Right lung (tissue), 5 donors: ENCODE measurements around the gene MYO19. TPM values are rescaled to one million over a fixed set of nuclear protein-coding genes. Genes with fewer than 3 reads are reported as not detected.
"Not testable (repeated sequence)": the region's sequence is repeated elsewhere in the genome, so short reads cannot be mapped to it uniquely, and the experiment has no call there.

ENCODE experiments used
- DNase-seq, 2 donors: peaks; one replicate each; pipeline ENCODE4 v3.0.0-alpha.2; 2013
- polyA plus RNA-seq, 5 donors: library from polyadenylated mRNA; unstranded; fragments of 120-200 nt; gene quantifications; one replicate each; pipeline versions ENCODE4 v1.2.1 to v1.2.3, GENCODE V29; 2013; ENCODE audit warnings: inconsistent platforms in 1 of 5, low replicate concordance in 1 of 5; ENCODE audit not compliant: insufficient read length in 5 of 5, insufficient read depth in 1 of 5

Gene MYO19
- polyA plus RNA-seq, 5 donors = 43.3 to 58.5 (median 50.1) TPM

- DNase-seq = no peak
These were observed 65.6 kb downstream of the MYO19 start for GRCh38 chr17:36468903-36469635.

DNA sequence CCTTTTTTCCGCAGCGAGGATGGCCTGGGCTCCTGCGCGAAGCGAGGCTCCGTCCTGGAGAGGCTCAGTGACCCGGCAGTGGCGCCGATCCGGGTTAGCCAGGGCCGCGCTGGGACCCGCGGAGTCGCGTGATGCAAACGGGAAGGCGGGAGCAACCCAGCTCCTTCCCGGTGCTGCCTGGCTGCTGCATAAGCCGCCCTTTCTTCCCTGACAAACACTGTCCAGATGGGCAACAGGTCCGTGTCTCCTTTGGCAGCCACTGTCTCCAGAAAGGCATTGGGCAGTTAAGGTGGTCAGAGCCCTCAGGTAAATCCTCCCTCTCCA, 69.9 kb downstream of the MYO19 start:
- no peak for DNase-seq

- peak; percentile 67 to 73 for DNase-seq
These were observed 70.5 kb downstream of the MYO19 start for GRCh38 chr17:36463916-36464764.

DNA sequence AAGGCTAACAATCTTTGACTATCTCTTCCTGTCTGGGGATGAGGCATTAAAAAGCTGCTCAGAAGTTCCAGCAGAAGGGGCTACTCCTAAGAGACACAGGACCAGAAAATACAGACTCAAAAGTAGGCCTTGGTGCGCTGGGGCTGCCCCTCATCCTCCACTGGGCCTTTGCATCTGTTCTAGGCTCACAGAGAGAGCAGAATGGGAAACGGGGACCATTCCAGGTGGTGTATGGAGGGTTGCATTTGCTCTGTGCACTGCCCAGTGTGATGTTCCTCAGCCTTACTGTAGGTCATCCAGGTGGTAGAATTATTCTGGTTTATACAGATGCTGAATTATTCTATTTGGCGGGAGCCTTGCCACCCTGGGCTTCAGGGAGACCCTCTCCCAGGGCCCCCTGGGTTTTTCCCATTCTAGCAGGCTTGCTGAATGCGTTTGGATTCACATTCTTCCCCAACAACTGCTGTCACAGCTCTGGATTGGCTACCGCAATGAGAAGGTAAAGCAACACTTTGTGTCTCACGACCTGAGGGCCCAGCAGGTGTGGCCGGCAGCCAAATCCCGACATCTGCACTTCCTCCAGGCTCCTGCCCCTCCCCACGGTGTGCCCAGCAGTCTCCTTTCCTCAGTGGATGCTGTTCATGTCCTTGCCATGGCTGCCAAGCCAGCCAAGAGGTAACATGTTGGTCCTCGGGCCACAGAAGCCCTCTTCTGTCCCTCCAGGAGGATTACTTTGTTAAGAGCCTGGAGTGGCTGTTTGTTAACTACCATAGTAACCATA, 73.1 kb downstream of the MYO19 start:
- no peak for DNase-seq

- DNase-seq = no peak
These were observed 74.3 kb downstream of the MYO19 start for GRCh38 chr17:36460265-36460937.

DNA sequence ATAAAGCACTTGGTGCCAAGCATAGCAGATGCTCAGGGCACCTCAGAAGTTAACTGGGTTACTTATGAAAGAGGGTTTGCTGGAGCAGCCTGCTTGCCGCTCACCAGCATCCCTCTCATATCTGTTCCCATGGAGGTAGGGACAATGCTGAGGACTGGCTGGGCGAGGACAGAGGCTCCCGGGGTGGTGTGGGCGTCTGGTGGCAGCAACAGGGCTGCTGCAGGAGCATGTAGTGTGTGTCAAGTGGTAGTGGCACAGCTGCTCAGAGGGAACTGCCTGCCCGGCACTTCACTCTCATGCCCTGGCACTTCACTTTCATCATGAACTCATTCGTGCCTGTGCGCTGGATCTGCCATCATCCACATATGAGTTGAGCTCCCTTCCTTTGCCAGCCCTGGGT, 75.1 kb downstream of the MYO19 start:
- DNase-seq = no peak

- no peak for DNase-seq
These were observed 75.6 kb downstream of the MYO19 start for GRCh38 chr17:36459045-36459444.

DNA sequence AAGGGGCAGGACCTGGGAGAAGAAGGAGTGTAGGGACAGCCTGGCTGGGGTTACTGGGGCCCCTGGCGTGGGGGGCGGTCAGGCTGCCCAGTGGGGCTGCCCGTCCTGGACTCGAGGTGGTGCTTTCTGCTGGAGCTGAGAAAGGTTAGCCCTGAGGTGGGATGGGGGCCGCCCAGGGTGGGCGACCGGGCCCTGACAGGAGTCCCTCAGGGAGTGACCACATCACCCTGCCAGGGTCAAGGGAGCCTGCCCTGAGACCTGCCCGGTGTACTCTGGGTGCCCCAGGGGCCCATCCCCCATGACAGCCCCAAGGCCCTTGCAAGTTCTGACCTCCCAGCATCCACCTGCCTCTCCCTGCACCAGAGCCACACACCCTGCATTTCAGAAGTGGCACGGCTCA, 77.0 kb downstream of the MYO19 start:
- not testable (repeated sequence) for DNase-seq

DNA sequence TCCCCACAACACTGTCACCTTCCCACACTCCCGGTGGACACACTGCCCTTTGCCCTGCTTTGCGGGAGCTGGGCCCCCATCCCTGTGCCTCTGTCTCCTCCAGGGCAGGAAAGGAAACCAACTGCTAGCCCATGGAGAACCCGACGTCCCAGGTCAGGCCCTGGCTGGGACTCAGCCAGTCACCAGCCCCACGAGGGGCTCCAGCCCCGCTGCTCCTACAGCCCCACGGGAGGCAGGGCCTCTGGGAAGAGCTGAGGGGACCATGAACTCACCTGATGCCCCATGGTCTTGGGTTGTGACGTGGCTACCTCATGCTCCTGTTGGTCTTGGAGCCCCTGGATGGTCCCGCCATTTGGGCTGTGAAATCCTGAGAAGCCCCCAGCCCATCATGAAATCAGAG, 81.8 kb downstream of the MYO19 start:
- not testable (repeated sequence) for DNase-seq

DNA sequence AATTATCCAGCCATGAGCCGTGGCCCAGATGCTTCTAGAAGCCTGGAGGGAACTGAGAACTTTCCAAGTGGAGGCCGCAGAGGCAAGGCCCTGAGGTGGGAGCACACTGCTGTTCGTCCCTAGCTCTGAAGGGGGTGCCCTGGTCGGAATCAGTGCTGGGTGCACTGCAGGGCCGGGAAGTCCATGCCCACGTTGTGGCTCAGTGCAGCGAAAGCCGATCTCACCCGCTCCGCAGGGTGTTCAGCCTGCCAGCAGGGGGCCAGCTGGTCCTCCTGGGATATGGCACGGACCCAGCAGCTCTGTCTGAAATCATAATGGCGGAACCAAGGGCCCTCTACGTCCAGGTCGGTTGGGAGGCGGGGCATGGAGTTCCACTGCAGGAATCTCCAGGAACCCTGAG, 84.7 kb downstream of the MYO19 start:
- DNase-seq = not testable (repeated sequence)

Other genes with a start within 250 kb of the MYO19 start
- not detected for gene TBC1D3G, start 211.0 kb downstream of the MYO19 start, polyA plus RNA-seq
- gene TBC1D3H, start 146.4 kb downstream of the MYO19 start, polyA plus RNA-seq = not detected
- gene ZNHIT3, start 48.2 kb downstream of the MYO19 start, polyA plus RNA-seq = 10 to 100 TPM; 54.3 to 70.1 (median 63.7) TPM
- gene PIGW, start 119 bp upstream of the MYO19 start, polyA plus RNA-seq = 10 to 100 TPM in 1 of 5 donors, 1 to 10 TPM in 4; 6.7 to 14.0 (median 8.9) TPM
- 10 to 100 TPM; 77.3 to 97.0 (median 95.6) TPM for gene GGNBP2, start 10.1 kb upstream of the MYO19 start, polyA plus RNA-seq
- 10 to 100 TPM; 10.3 to 13.2 (median 11.9) TPM for gene DHRS11, start 57.0 kb upstream of the MYO19 start, polyA plus RNA-seq
- gene MRM1, start 66.7 kb upstream of the MYO19 start, polyA plus RNA-seq = 1 to 10 TPM; 2.8 to 5.4 (median 4.2) TPM